ENCODE results near the gene GAL3ST2. TPM values are rescaled to one million over a fixed set of nuclear protein-coding genes. Genes with fewer than 3 reads are reported as not detected.

Gene GAL3ST2
- 0.10 to 0.34 TPM (median 0.13 TPM) in 5 replicates for total RNA-seq (2022; extraction: Qiagen RNA extraction; ENCODE audit: low read depth)

DNA sequence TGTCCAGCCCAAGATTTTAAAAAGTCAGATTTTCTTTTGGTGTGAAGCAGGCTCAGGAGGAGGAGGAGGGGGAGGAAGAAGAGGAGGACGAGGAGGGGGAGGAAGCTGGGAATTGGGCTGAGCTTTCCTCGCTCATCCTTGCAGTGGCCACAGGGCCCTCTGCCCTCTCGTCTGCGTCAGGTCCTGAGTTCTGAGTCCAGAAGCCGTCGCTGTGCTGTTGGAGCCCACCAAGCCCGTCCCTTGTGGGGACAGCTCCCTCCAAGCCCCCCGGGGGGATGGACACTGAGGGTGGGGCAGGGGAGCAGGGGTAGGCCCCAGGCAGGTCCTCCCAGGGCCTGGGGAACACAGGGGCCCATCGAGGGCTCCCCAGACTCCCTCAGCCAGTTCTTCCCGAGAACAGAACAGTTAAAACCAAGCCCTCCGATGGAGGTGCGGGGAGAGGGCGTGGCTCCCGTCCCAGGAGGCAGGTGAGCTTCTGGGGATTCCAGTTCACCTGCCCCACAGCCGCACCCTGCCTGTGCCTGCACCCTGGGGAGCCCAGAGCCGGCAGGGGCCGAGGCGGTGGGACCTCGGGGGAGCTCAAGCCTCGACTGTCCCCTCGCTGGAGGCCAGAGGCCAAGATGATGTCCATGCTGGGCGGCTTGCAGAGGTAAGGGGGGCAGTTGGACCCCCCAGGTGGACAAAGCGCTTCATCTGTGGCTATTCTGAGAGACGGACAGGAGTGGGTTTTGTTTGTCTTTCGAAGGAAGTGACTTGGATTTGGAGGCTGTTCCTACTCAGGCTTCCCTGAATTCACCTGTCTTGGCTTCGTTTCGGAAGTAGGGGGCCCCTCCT lies at the start of gene GAL3ST2:
Gene GAL3ST2, plus strand, starts transcription at position 487 of the 834 bp plus-strand sequence. Its CDS starts 134 bp downstream, at position 621.

GRCh38 chr2:241734467-241735208 lies 42.0 kb upstream of the GAL3ST2 start, which contains the start of gene D2HGDH:
Gene D2HGDH, plus strand, starts transcription at chr2:241734630. Its CDS starts 595 bp downstream, at chr2:241735225.

DNA sequence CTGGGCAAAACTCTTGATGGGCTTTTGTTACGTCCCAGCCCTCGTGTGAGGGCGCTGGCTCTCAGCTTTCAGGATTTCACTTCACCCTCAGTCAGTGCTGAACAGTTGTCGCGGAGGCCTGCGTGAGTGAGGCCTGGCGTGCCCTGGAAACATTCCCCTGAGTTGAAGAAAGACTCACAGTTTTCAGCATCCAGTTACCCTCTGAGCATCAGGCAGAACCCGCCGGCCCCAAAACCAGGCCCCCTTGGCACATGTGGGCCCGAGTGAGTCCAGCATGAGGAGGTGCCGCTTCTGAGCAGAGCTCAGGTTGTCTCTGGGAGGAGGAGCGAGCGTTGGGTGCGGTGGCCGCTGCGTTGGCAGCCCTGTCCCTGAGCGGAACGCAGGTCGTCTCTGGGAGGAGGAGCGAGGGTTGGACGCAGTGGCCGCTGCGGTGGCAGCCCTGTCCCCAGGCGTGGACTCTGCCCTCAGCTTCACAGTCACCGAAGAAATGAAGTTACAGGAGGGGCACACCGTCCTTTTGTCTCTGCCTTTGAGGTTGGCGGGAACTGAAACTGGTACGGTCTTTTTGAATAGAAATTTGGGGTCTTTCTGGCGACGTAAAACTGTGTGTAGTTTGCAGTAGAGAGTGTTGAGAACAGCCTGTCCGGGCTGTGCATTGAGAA lies 32.2 kb downstream of the GAL3ST2 start, which contains the start of gene NEU4:
Gene NEU4, plus strand, starts transcription at position 473 of the 662 bp plus-strand sequence. CDS start 5,292 bp downstream, outside the sequence.

Other genes starting within 250 kb of the GAL3ST2 start
- 23.4 to 34.1 TPM (median 33.3 TPM) in 5 replicates for gene BOK, start 218.1 kb upstream of the GAL3ST2 start, total RNA-seq (2022; extraction: Qiagen RNA extraction; ENCODE audit: low read depth)
- gene THAP4, start 139.7 kb upstream of the GAL3ST2 start, total RNA-seq (2022; extraction: Qiagen RNA extraction; ENCODE audit: low read depth): 59.5 to 87.8 TPM (median 76.1 TPM) in 5 replicates
- gene ATG4B, start 139.1 kb upstream of the GAL3ST2 start, total RNA-seq (2022; extraction: Qiagen RNA extraction; ENCODE audit: low read depth): 41.6 to 64.8 TPM (median 50.7 TPM) in 5 replicates
- gene DTYMK, start 90.0 kb upstream of the GAL3ST2 start, total RNA-seq (2022; extraction: Qiagen RNA extraction; ENCODE audit: low read depth): 126 to 157 TPM (median 137 TPM) in 5 replicates
- gene ING5, start 74.8 kb upstream of the GAL3ST2 start, total RNA-seq (2022; extraction: Qiagen RNA extraction; ENCODE audit: low read depth): 19.5 to 25.6 TPM (median 21.7 TPM) in 5 replicates
- 6.6 to 9.2 TPM (median 8.7 TPM) in 5 replicates for gene D2HGDH, start 42.2 kb upstream of the GAL3ST2 start, total RNA-seq (2022; extraction: Qiagen RNA extraction; ENCODE audit: low read depth)
- gene NEU4, start 32.4 kb downstream of the GAL3ST2 start, total RNA-seq (2022; extraction: Qiagen RNA extraction; ENCODE audit: low read depth): 0.08 to 0.48 TPM (median 0.19 TPM) in 5 replicates
- not detected in 5 replicates for gene PDCD1, start 82.1 kb downstream of the GAL3ST2 start, total RNA-seq (2022; extraction: Qiagen RNA extraction; ENCODE audit: low read depth)
- gene RTP5, start 92.9 kb downstream of the GAL3ST2 start, total RNA-seq (2022; extraction: Qiagen RNA extraction; ENCODE audit: low read depth): not detected in 5 replicates